NCI-H748 (cell line): ENCODE results near the gene CELA3B.
"Not testable (repeated sequence)": the region's sequence is repeated elsewhere in the genome, so short reads cannot be mapped to it uniquely, and the experiment has no call there.

Experiments
- DNase-seq: peaks from one replicate; lab custom pipeline; 2025; ENCODE audit not compliant: unreplicated experiment; lab: John Stamatoyannopoulos, UW

The CELA3B gene

GRCh38 chr1:21974699-21975098 is 2.1 kb upstream of the CELA3B start:
- DNase-seq, result peak; percentile 69

GRCh38 chr1:21975296-21975695 is 1.5 kb upstream of the CELA3B start:
- DNase-seq, result not testable (repeated sequence)

- DNase-seq, result not testable (repeated sequence)
These were observed 1.4 kb downstream of the CELA3B start for GRCh38 chr1:21978209-21978608.

- DNase-seq, result not testable (repeated sequence)
These were observed 3.8 kb downstream of the CELA3B start for GRCh38 chr1:21980515-21981220.

- not testable (repeated sequence) for DNase-seq
These were observed 4.4 kb downstream of the CELA3B start for GRCh38 chr1:21981253-21981652.

- not testable (repeated sequence) for DNase-seq
These were observed 5.3 kb downstream of the CELA3B start for GRCh38 chr1:21982122-21982521.

- not testable (repeated sequence) for DNase-seq
These were observed 6.7 kb downstream of the CELA3B start for GRCh38 chr1:21983539-21983938.

- DNase-seq, result not testable (repeated sequence)
These were observed 9.1 kb downstream of the CELA3B start for GRCh38 chr1:21985893-21986292.

- not testable (repeated sequence) for DNase-seq
These were observed 9.6 kb downstream of the CELA3B start for GRCh38 chr1:21986386-21986785.

GRCh38 chr1:21989672-21990393 is 13.0 kb downstream of the CELA3B start:
- DNase-seq, result not testable (repeated sequence)

GRCh38 chr1:21992186-21992585 is 15.4 kb downstream of the CELA3B start:
- not testable (repeated sequence) for DNase-seq

GRCh38 chr1:21994716-21995115 is 17.9 kb downstream of the CELA3B start:
- DNase-seq, result not testable (repeated sequence)

GRCh38 chr1:21996663-21996970 is 19.8 kb downstream of the CELA3B start:
- not testable (repeated sequence) for DNase-seq

- DNase-seq, result not testable (repeated sequence)
These were observed 21.2 kb downstream of the CELA3B start for GRCh38 chr1:21997891-21998623.

- not testable (repeated sequence) for DNase-seq
These were observed 21.9 kb downstream of the CELA3B start for GRCh38 chr1:21998624-21999294.

- DNase-seq, result not testable (repeated sequence)
These were observed 22.8 kb downstream of the CELA3B start for GRCh38 chr1:21999645-22000044.

GRCh38 chr1:22001409-22001808 is 24.6 kb downstream of the CELA3B start, which contains the start of gene CELA3A:
Gene CELA3A (plus strand): TSS chr1:22001657. CDS start chr1:22001675, 18 bp downstream.
- DNase-seq, result no peak

GRCh38 chr1:22002461-22002860 is 25.6 kb downstream of the CELA3B start:
- not testable (repeated sequence) for DNase-seq

- not testable (repeated sequence) for DNase-seq
These were observed 26.1 kb downstream of the CELA3B start for GRCh38 chr1:22002875-22003274.

- not testable (repeated sequence) for DNase-seq
These were observed 27.1 kb downstream of the CELA3B start for GRCh38 chr1:22003959-22004358.
